ENCODE data around the gene PI4KA. TPM values are rescaled to one million over a fixed set of nuclear protein-coding genes. Genes with fewer than 3 reads are reported as not detected.

PI4KA gene
- total RNA-seq, 6 experiments from 2014 or later: 35.3 to 55.4 (median 47.7) TPM

DNA sequence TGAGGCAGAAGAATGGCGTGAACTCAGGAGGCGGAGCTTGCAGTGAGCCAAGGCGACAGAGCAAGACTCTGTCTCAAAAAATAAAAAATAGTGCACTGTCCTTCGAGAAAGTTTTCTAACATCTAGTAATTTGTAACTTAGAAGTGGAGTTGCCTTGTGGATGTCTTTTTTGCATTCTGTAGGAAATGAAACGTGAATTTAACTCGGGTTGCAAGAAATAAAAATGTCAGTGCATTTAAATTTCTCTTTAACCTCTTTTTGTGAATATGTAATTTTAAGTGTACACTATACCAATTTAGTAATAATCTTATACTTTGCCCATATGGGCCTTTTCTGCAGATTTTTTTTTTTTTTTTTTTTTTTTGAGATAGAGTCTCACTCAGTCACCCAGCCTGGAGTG is 32.4 kb upstream of the PI4KA start:
- Histone ChIP-seq H3K27me3 (no peaks in the 10 kb centered on the region), H3K9me3 (no peaks in the 10 kb centered on the region), H3K36me3 (peaks cover 0 to 11% (median 3%) of the 10 kb centered on the region in 4 donors), H3K4me3 (no peak overlapping the region), H3K27ac (no peak overlapping the region), H3K4me1 (peaks cover 0 to 25% (median 14%) of the 10 kb centered on the region in 4 donors)
- TF ChIP-seq, protein P1, sequence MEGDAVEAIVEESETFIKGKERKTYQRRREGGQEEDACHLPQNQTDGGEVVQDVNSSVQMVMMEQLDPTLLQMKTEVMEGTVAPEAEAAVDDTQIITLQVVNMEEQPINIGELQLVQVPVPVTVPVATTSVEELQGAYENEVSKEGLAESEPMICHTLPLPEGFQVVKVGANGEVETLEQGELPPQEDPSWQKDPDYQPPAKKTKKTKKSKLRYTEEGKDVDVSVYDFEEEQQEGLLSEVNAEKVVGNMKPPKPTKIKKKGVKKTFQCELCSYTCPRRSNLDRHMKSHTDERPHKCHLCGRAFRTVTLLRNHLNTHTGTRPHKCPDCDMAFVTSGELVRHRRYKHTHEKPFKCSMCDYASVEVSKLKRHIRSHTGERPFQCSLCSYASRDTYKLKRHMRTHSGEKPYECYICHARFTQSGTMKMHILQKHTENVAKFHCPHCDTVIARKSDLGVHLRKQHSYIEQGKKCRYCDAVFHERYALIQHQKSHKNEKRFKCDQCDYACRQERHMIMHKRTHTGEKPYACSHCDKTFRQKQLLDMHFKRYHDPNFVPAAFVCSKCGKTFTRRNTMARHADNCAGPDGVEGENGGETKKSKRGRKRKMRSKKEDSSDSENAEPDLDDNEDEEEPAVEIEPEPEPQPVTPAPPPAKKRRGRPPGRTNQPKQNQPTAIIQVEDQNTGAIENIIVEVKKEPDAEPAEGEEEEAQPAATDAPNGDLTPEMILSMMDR (IDR thresholded peaks at IDR 0.05): no peak
- TF ChIP-seq POLR2A (IDR thresholded peaks at IDR 0.05): no peak
- ATAC-seq (no peak), DNase-seq (no peak)
- 92% methylated on average over 6 of the region's 6 CpGs for WGBS (ENCODE audit: insufficient coverage, low coverage, low lambda C conversion rate, missing lambda C conversion rate)
- intact Hi-C loops (cut with DNase I): no loop called here

DNA sequence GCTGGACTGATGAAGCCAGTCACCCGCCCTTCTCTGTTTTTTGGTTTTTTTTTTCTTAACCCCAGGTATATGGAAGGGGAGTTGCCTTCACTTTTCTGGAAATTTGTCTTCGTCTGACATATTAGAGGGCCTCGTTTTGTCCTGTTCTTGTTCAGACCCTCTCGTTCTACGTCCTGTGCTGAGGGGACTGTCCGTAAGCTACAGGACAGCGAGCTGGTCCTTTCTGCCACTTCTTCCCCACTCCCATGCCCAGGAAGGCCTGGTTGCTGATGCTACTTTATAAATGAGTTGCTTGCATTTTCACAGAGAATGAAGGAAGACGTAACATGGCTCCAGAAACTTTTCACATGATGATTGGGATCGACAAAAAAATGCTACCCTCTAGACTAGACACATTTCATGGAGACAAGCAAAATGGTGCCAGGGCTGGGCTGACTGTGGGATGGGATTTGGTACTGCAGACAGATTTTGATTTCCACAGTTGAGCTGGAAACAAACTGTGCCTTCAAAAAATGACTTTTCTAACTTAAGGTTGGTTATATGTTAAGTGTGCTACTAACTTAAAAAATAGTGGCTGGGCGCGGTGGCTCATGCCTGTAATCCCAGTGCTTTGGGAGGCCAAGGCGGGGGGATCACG is 31.4 kb upstream of the PI4KA start:
- 97% methylated on average over 13 of the region's 13 CpGs for WGBS (ENCODE audit: insufficient coverage, low coverage, low lambda C conversion rate, missing lambda C conversion rate)
- TF ChIP-seq POLR2A (IDR thresholded peaks at IDR 0.05): no peak
- TF ChIP-seq, protein P1 (IDR thresholded peaks at IDR 0.05): no peak
- peaks cover 0 to 34% (median 18%) of the 10 kb centered on the region in 4 donors for H3K4me1 ChIP-seq
- DNase-seq (no peak), ATAC-seq (no peak)
- no peaks in the 10 kb centered on the region for H3K9me3 ChIP-seq
- peaks cover 0 to 11% (median 3%) of the 10 kb centered on the region in 4 donors for H3K36me3 ChIP-seq
- no peak overlapping the region for H3K4me3 ChIP-seq
- H3K27me3 ChIP-seq: no peaks in the 10 kb centered on the region
- intact Hi-C loops (cut with DNase I): loop anchor here in 1 of 2 donors (10.0 kb wide), 1 partner anchor 95 kb away; no protein-coding TSS in a partner anchor
- H3K27ac ChIP-seq: peak overlapping the region in 1 of 3 donors; percentile 36

DNA sequence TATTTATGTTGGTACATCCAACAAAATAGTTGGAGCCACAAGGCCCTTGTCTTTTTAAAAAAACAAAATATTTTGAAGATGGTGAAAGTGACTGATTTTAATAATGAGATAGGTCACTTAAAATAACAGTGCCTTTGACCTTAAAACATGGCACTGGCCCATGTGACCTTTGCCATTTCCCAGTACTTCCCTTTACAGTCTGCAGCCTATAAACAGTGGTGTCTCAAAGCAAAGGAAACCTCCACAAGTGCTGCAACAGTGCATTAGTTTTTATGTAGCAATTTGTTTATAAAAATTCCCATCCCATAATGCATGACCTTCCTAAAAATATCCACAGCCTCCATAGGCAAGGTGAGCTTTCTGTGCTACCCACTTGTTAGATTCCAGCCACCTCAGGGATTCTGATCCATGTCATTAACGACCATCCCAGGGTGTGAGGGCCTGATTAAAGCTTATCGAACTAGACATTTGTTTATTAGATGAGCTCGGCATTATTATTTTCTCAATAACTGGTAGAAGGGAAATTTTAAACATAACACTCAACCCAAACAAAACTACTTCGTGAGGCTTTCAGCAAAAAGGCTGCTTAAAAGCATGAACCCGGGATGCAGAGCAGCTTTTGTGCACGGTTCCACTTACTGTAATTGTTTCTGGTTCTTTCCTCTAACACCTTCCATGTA is 30.6 kb upstream of the PI4KA start:
- H3K4me3 ChIP-seq: no peak overlapping the region
- intact Hi-C loops (cut with DNase I): loop anchor here in 1 of 2 donors (10.0 kb wide), 1 partner anchor 94 kb away; no protein-coding TSS in a partner anchor
- peaks cover 0 to 43% (median 22%) of the 10 kb centered on the region in 4 donors for H3K4me1 ChIP-seq
- 54% methylated on average over 6 of the region's 6 CpGs for WGBS (ENCODE audit: insufficient coverage, low coverage, low lambda C conversion rate, missing lambda C conversion rate)
- ATAC-seq: peak; percentile 56 to 69 (median 58)
- peaks cover 0 to 16% (median 3%) of the 10 kb centered on the region in 4 donors for H3K36me3 ChIP-seq
- TF ChIP-seq, protein P1 (IDR thresholded peaks at IDR 0.05): no peak
- TF ChIP-seq POLR2A (IDR thresholded peaks at IDR 0.05): no peak
- no peaks in the 10 kb centered on the region for H3K9me3 ChIP-seq
- H3K27ac ChIP-seq: peak overlapping the region in 2 of 3 donors; percentile 39 to 40
- no peaks in the 10 kb centered on the region for H3K27me3 ChIP-seq
- peak; percentile 45 to 83 (median 64) for DNase-seq

DNA sequence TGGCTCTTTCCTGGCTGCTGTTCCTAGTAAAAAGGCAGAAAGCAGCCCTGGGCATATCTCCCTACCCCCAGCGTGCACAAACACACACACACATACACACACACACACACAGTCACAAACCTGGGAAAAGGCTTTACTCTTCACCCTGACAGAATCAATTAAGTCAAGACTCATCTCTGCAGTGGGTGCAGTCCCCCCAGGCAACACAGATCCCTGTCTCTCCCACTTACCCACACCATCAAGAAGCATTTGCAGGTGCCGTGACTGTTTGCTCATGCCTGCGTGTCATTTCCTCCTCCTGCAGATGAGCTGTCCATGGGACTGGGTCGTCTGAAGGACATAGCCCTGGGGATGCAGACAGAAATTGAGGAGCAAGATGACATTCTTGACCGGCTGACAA is 28.8 kb upstream of the PI4KA start:
- H3K9me3 ChIP-seq: no peaks in the 10 kb centered on the region
- H3K27ac ChIP-seq: no peak overlapping the region
- ATAC-seq (no peak), DNase-seq (no peak)
- no peak overlapping the region for H3K4me3 ChIP-seq
- peaks cover 0 to 18% (median 5%) of the 10 kb centered on the region in 4 donors for H3K36me3 ChIP-seq
- TF ChIP-seq, protein P1 (IDR thresholded peaks at IDR 0.05): no peak
- TF ChIP-seq POLR2A (IDR thresholded peaks at IDR 0.05): no peak
- WGBS (ENCODE audit: insufficient coverage, low coverage, low lambda C conversion rate, missing lambda C conversion rate): 85% methylated on average over 5 of the region's 5 CpGs
- intact Hi-C loops (cut with DNase I): loop anchor here in 1 of 2 donors (10.0 kb wide), 1 partner anchor 93 kb away; no protein-coding TSS in a partner anchor
- peaks cover 0 to 55% (median 29%) of the 10 kb centered on the region in 4 donors for H3K4me1 ChIP-seq
- H3K27me3 ChIP-seq: no peaks in the 10 kb centered on the region

All from right lobe of liver (tissue), 6 donors.